H1 (cell line): ENCODE results near the gene XPO5.

Source experiments
- EZH2 ChIP-seq: fragments of 200-600 bp; sonication (generic); IDR thresholded peaks from 2 replicates; pipeline ENCODE4 v1.7.1; 2012; ENCODE audit warnings: low read depth, mild to moderate bottlenecking, moderate library complexity, low read length, inconsistent platforms; ENCODE audit not compliant: severe bottlenecking
- GABPA ChIP-seq: IDR thresholded peaks from 2 replicates; pipeline ENCODE4 v1.6.1; 2011; ENCODE audit warnings: mild to moderate bottlenecking, low read length, moderate library complexity, borderline replicate concordance; ENCODE audit not compliant: insufficient read depth
- MAFK ChIP-seq: IDR thresholded peaks from 2 replicates; pipeline ENCODE4 v1.6.1; 2012; ENCODE audit warnings: low read depth, mild to moderate bottlenecking, improper control_type of control experiment, low read length
- POLR2AphosphoS5 ChIP-seq: IDR thresholded peaks from 2 replicates; pipeline ENCODE4 v1.6.1; 2011; ENCODE audit warnings: low read depth, low read length
- USF2 ChIP-seq: IDR thresholded peaks from 2 replicates; pipeline ENCODE4 v1.6.1; 2011; ENCODE audit warnings: low read length, improper control_type of control experiment
- TF ChIP-seq, protein P1 (sequence below), 3 experiments: IDR thresholded peaks; 1 replicate in 2 of 3; 2 replicates in 1 of 3; pipeline versions ENCODE4 v1.5.1 to v1.6.1; 2011; ENCODE audit warnings: low read length in 3 of 3, mild to moderate bottlenecking in 3 of 3, inconsistent platforms in 2 of 3, low read depth in 1 of 3, moderate library complexity in 1 of 3; ENCODE audit not compliant: insufficient read depth in 1 of 3; ENCODE audit errors: control extremely low read depth in 1 of 3

- TF ChIP-seq USF2 (no peak), MAFK (no peak), EZH2 (no peak), POLR2AphosphoS5 (no peak), GABPA (no peak)
- TF ChIP-seq, protein P1, sequence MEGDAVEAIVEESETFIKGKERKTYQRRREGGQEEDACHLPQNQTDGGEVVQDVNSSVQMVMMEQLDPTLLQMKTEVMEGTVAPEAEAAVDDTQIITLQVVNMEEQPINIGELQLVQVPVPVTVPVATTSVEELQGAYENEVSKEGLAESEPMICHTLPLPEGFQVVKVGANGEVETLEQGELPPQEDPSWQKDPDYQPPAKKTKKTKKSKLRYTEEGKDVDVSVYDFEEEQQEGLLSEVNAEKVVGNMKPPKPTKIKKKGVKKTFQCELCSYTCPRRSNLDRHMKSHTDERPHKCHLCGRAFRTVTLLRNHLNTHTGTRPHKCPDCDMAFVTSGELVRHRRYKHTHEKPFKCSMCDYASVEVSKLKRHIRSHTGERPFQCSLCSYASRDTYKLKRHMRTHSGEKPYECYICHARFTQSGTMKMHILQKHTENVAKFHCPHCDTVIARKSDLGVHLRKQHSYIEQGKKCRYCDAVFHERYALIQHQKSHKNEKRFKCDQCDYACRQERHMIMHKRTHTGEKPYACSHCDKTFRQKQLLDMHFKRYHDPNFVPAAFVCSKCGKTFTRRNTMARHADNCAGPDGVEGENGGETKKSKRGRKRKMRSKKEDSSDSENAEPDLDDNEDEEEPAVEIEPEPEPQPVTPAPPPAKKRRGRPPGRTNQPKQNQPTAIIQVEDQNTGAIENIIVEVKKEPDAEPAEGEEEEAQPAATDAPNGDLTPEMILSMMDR (IDR thresholded peaks at IDR 0.05; ENCODE audit: control extremely low read depth in 1 of 3, insufficient read depth in 1 of 3, low read depth in 1 of 3, low read length in 3 of 3) = no peak
Measured at GRCh38 chr6:43609402-43609801, 33.6 kb upstream of the XPO5 start.
